GM12801 (cell line): ENCODE data around the gene ESF1.

Experiments
- TF ChIP-seq, protein P1 (sequence below): IDR thresholded peaks from one replicate; pipeline ENCODE4 v1.5.1; 2011; ENCODE audit warnings: control low read depth; ENCODE audit not compliant: insufficient read length; ENCODE audit errors: extremely low read depth

The ESF1 gene

DNA sequence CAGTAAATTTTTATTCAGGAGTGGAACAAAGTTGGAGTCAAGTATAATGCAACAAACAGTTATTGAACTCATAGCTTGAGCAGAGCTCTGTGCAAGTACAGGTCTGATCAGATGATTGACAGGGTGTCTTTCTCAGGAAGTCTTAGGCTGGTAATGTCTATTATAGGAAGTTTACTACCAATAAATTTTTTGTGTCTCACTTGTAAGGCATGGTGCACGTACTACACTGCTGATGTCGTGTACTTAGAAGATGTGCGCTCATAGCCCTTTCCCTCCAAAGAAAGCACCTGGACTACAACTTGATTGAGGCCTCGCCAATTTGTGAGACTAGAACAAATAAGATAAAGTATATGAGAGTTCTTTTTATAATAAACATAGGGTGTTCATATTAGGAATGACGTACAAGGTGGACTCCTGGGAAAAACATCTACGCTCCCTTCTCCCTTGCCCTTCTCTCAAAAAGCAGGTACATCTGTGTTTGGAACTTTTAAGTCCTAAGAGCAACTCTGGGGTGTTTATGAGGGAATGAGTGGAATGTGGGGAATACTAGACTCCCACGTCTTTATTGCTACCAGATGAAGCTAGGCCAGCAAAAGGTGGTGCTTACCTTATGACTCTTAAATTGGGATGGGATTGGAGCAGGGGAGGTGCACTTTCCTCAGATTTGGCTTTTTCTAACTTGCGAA is 1.6 kb upstream of the ESF1 start:
- TF ChIP-seq, protein P1, sequence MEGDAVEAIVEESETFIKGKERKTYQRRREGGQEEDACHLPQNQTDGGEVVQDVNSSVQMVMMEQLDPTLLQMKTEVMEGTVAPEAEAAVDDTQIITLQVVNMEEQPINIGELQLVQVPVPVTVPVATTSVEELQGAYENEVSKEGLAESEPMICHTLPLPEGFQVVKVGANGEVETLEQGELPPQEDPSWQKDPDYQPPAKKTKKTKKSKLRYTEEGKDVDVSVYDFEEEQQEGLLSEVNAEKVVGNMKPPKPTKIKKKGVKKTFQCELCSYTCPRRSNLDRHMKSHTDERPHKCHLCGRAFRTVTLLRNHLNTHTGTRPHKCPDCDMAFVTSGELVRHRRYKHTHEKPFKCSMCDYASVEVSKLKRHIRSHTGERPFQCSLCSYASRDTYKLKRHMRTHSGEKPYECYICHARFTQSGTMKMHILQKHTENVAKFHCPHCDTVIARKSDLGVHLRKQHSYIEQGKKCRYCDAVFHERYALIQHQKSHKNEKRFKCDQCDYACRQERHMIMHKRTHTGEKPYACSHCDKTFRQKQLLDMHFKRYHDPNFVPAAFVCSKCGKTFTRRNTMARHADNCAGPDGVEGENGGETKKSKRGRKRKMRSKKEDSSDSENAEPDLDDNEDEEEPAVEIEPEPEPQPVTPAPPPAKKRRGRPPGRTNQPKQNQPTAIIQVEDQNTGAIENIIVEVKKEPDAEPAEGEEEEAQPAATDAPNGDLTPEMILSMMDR = no peak

DNA sequence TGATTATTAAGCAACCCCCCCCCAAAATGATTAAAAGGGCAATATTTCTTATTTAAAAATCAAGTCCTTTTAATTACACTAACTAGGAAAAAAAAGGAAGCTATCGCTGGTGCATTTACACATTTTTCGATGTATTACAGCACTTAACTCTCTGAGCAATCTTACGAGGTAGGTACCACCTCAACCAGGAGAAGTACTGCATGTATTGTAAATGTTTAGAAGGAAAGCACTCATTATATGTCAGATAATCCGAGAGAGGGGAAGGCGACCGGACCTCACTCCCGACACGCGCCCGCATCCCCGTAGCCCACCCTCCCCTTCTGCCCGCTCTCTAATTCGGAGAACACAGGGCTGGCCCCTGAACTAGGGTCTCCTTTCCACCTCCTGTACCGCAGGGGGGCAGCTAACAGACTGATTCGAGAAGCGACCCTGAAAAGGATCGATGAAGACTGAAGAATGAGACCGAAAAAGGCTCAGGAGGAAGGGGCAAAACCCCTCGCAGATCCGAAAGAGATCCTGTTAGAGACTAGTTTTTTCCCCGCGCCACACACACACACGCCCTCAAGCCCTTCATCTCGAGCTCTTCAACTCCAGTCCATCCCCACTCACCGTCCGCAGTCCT is 337 bp downstream of the ESF1 start:
- TF ChIP-seq, protein P1 = no peak

- TF ChIP-seq, protein P1 = no peak
These were observed 1.2 kb downstream of the ESF1 start for GRCh38 chr20:13783528-13783927.

DNA sequence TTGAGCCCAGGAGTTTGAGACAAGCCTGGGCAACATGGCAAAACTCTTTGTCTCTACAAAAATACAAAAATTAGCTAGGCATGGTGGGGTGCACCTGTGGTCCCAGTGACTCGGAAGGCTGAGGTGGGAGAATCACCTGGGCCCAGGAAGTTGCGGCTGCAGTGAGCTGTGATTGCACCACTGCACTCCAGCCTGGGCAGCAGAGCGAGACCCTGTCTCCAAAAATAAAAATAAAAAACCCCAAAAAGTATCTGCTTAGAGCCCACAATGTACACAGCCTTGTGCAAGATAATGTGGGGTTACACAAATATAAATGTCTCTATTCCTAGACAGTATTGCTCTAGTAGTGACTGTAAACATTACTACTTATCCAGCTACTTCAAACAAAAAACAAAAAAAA is 5.9 kb downstream of the ESF1 start:
- TF ChIP-seq, protein P1 = no peak

DNA sequence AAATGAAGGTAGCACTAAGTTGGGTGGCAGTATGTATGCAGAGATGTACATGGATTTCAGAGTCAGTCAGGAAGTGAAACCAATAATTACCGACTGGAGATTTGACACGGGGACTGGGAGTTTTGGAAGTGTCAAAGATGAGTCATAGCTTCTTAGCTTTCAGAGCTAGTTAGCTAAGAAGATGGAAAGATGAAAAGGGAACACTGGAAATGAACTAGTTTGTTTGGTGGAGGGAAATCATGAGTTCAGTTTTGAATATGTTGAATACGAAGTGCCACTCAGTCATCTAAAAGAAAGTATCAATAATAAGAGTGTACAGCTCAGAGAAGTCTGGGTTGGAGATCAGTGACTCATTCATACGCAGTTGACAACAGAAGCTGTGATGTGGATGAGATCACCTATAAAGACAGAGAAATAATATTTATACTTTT is 7.5 kb downstream of the ESF1 start:
- TF ChIP-seq, protein P1 = no peak

- TF ChIP-seq, protein P1 = no peak
These were observed 8.9 kb downstream of the ESF1 start for GRCh38 chr20:13775867-13776266.

DNA sequence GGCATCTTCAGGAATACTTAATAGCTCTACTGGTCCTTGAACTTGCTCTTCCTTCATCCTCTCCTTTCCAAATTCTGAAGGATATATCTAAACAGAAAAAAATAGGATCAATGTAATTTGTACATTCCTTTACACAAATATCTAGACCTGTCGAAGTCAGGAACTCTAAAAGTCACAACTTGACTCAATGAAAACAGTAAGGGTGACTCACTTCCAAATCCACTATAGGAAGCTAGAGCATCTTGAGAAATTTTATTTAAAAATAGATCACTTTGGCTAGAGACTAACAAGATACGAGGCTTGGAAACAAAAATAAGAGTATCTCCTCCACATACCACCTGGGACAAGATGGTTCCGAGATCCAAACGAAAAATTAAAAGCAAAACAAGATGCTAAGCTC is 12.2 kb downstream of the ESF1 start:
- TF ChIP-seq, protein P1 = no peak
